Panc1 (cell line): ENCODE data around the gene SLC6A6.

Source experiments
- POLR2AphosphoS5 ChIP-seq: IDR thresholded peaks from 2 replicates; pipeline ENCODE4 v1.6.1; 2012; ENCODE audit warnings: mild to moderate bottlenecking, low read depth, low read length, moderate library complexity
- SIN3A ChIP-seq: IDR thresholded peaks from 2 replicates; pipeline ENCODE4 v1.6.1; 2012; ENCODE audit warnings: low read depth, mild to moderate bottlenecking, low read length, moderate library complexity, borderline replicate concordance; ENCODE audit not compliant: insufficient read depth
- TCF7L2 ChIP-seq: IDR thresholded peaks from 2 replicates; pipeline ENCODE4 v1.6.1; 2011; ENCODE audit warnings: mild to moderate bottlenecking, low read depth, low read length, inconsistent platforms
- TF ChIP-seq, protein P1 (sequence below): fragments of 450-650 bp; IDR thresholded peaks from 2 replicates; pipeline ENCODE4 v1.5.1; 2017; ENCODE audit warnings: mild to moderate bottlenecking
- TF ChIP-seq, protein P2 (sequence below), 2 experiments: IDR thresholded peaks; 2 replicates each; pipeline ENCODE4 v1.6.1; 2011 to 2012; ENCODE audit warnings: low read depth in 2 of 2, control low read depth in 1 of 2, low read length in 1 of 2, mild to moderate bottlenecking in 1 of 2, moderate library complexity in 1 of 2; ENCODE audit not compliant: insufficient read depth in 1 of 2

DNA sequence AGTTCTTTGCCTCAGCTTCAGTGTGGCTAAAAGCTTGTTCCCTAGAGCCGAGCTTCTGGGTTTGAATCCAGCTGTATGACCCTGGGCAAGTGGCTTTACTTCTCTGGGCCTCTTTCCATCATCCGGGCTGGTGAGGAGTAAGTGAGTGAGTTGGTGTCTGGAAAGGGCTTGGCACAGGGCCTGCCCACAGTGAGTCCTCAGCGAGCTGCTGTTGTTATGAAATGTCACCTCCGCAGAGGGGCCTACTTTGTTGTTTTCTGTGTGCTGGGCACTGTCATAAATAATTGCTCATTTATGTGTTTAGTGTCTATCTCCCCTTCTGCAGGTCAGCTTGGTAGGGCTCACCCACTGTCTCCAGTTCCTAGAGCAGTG, 31.7 kb downstream of the SLC6A6 start:
- TF ChIP-seq, protein P1, sequence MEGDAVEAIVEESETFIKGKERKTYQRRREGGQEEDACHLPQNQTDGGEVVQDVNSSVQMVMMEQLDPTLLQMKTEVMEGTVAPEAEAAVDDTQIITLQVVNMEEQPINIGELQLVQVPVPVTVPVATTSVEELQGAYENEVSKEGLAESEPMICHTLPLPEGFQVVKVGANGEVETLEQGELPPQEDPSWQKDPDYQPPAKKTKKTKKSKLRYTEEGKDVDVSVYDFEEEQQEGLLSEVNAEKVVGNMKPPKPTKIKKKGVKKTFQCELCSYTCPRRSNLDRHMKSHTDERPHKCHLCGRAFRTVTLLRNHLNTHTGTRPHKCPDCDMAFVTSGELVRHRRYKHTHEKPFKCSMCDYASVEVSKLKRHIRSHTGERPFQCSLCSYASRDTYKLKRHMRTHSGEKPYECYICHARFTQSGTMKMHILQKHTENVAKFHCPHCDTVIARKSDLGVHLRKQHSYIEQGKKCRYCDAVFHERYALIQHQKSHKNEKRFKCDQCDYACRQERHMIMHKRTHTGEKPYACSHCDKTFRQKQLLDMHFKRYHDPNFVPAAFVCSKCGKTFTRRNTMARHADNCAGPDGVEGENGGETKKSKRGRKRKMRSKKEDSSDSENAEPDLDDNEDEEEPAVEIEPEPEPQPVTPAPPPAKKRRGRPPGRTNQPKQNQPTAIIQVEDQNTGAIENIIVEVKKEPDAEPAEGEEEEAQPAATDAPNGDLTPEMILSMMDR: no peak
- TF ChIP-seq POLR2AphosphoS5: no peak
- TF ChIP-seq, protein P2, sequence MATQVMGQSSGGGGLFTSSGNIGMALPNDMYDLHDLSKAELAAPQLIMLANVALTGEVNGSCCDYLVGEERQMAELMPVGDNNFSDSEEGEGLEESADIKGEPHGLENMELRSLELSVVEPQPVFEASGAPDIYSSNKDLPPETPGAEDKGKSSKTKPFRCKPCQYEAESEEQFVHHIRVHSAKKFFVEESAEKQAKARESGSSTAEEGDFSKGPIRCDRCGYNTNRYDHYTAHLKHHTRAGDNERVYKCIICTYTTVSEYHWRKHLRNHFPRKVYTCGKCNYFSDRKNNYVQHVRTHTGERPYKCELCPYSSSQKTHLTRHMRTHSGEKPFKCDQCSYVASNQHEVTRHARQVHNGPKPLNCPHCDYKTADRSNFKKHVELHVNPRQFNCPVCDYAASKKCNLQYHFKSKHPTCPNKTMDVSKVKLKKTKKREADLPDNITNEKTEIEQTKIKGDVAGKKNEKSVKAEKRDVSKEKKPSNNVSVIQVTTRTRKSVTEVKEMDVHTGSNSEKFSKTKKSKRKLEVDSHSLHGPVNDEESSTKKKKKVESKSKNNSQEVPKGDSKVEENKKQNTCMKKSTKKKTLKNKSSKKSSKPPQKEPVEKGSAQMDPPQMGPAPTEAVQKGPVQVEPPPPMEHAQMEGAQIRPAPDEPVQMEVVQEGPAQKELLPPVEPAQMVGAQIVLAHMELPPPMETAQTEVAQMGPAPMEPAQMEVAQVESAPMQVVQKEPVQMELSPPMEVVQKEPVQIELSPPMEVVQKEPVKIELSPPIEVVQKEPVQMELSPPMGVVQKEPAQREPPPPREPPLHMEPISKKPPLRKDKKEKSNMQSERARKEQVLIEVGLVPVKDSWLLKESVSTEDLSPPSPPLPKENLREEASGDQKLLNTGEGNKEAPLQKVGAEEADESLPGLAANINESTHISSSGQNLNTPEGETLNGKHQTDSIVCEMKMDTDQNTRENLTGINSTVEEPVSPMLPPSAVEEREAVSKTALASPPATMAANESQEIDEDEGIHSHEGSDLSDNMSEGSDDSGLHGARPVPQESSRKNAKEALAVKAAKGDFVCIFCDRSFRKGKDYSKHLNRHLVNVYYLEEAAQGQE (IDR thresholded peaks at IDR 0.05; ENCODE audit: insufficient read depth in 1 of 2, low read depth in 2 of 2, low read length in 1 of 2): no peak
- no peak for TF ChIP-seq SIN3A
- TF ChIP-seq TCF7L2: no peak
